ENCODE measurements around the gene SLC16A10. TPM values are rescaled to one million over a fixed set of nuclear protein-coding genes. Genes with fewer than 3 reads are reported as not detected.

SLC16A10 gene
- total and polyA plus RNA-seq, 2 of the 8 experiments (the other 6 are each of a cell fraction or from before 2014, with no cell fraction given): 18.6 to 23.2 TPM

DNA sequence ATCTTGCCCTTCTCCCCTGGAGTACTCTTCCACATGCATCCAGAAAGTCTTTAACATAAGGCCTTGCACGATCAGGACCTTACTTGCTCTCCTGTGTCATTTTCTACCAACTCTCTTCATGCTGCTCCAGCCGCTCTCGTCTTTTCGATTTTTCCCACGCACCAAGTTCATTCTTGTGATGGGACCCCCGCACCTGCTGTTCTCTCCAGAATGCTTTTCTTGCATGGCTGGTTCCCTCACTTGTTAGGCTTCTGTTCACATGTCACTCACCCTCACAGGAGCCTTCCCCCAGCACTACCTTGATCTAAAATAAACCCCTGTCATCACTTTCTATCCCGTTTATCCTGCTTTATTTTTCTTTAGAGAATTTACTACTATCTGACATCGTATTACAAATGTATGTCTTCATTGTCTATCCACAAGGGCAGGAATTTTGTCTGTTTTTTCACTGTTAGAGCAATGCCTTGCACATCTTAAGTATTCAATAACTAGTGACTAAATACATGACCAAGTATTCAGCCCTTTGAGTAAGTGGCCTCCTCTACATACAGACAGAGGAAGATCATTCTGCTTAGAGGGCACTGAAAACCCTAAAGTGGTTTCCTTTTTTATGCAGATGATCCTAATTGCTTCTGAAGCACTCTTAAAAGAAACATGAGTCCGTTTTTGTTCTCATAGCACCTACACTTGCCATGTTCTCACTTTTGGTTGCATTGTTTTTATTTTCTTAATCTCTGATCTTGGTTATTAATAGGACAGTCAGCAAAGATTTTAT is 166.9 kb downstream of the SLC16A10 start:
- H3K56ac ChIP-seq (replicated peaks; ENCODE audit: insufficient read length, low read depth, low read length): no peak overlapping the region
- peak overlapping the region; percentile 41; the same call in 1 of the 2 replicates for H2BK20ac ChIP-seq (ENCODE audit: low read length)
- ChIA-PET CTCF (ENCODE audit: partially characterized antibody) (interaction anchor here (0.6 to 0.7 kb wide), 3 partner anchors 44 to 770 kb away, joined by 3 to 4 read pairs (median 3); no protein-coding TSS in a partner anchor), POLR2A (ENCODE audit: partially characterized antibody) (no interaction called here)
- peak overlapping the region; percentile 95 for H4K5ac ChIP-seq (ENCODE audit: insufficient read length, low read depth, low read length)
- no peaks in the 10 kb centered on the region for H3K9me3 ChIP-seq (ENCODE audit: insufficient read depth in 2 of 2, low read depth in 1 of 2, low read length in 1 of 2)
- no peak overlapping the region for H3K4ac ChIP-seq (replicated peaks; ENCODE audit: insufficient read length, low read depth, low read length)
- no peaks in the 10 kb centered on the region for H3K79me1 ChIP-seq (ENCODE audit: low read depth, low read length)
- H3K4me3 ChIP-seq (ENCODE audit: extremely low read depth in 1 of 4, insufficient read depth in 2 of 4, low read depth in 3 of 4, low read length in 4 of 4): peak overlapping the region in 1 of 4 experiments; percentile 34; a peak in 2 of 8 replicates
- no peaks in the 10 kb centered on the region for H4K20me1 ChIP-seq (replicated peaks in 1 of 2; ENCODE audit: control insufficient read depth in 1 of 2, insufficient read depth in 2 of 2, low read length in 2 of 2)
- FAIRE-seq: peak; percentile 82
- no peaks in the 10 kb centered on the region for H3K36me3 ChIP-seq (ENCODE audit: control insufficient read depth in 2 of 4, insufficient read depth in 4 of 4, low read length in 3 of 4)
- H3K14ac ChIP-seq (ENCODE audit: insufficient read length): no peak overlapping the region
- no peak overlapping the region for H4K91ac ChIP-seq (replicated peaks; ENCODE audit: insufficient read length, low read length)
- H3K9ac ChIP-seq (replicated peaks in 1 of 4; ENCODE audit: extremely low read depth in 1 of 4, low read depth in 3 of 4, low read length in 3 of 4): no peak overlapping the region
- no peak overlapping the region for H3K23ac ChIP-seq (ENCODE audit: insufficient read length)
- no peak overlapping the region for H2AK5ac ChIP-seq (ENCODE audit: low read depth, low read length)
- no peak overlapping the region for H2BK120ac ChIP-seq (replicated peaks; ENCODE audit: low read depth, low read length)
- H2BK12ac ChIP-seq (ENCODE audit: low read depth, low read length): peak overlapping the region; percentile 80
- H3K4me2 ChIP-seq (ENCODE audit: insufficient read depth in 1 of 2, low read depth in 2 of 2, low read length in 2 of 2): peak overlapping the region; percentile 62 to 75
- no peaks in the 10 kb centered on the region; the same call in 1 of the 2 replicates for H3K23me2 ChIP-seq (ENCODE audit: low read depth, low read length)
- H3K79me2 ChIP-seq (ENCODE audit: control insufficient read depth in 1 of 2, insufficient read depth in 2 of 2, low read length in 2 of 2): no peaks in the 10 kb centered on the region
- H3K18ac ChIP-seq (ENCODE audit: extremely low read depth, low read length): peak overlapping the region; percentile 61; the same call in 1 of the 2 replicates
- H3K27me3 ChIP-seq (replicated peaks in 1 of 4; ENCODE audit: control insufficient read depth in 3 of 4, extremely low read depth in 1 of 4, insufficient read depth in 3 of 4, low read length in 3 of 4): no peaks in the 10 kb centered on the region
- peaks cover 2 to 21% (median 12%) of the 10 kb centered on the region in 4 experiments; a peak in 6 of 7 replicates for H3K4me1 ChIP-seq (replicated peaks in 1 of 4; ENCODE audit: control insufficient read depth in 3 of 4, insufficient read depth in 4 of 4, low read length in 3 of 4)
- DNase-seq (ENCODE audit: low read depth in 1 of 2, low spot score in 2 of 2): peak in 1 of 2 experiments; percentile 25
- H4K8ac ChIP-seq (ENCODE audit: extremely low read depth, insufficient read depth, low read length): no peak overlapping the region
- H2AFZ ChIP-seq (ENCODE audit: low read length): no peak overlapping the region
- 27% methylated on average over 9 of the region's 9 CpGs; no CpG with 5 or more reads in 1 of the 2 experiments for WGBS, 2 experiments (ENCODE audit: extremely low coverage in 1 of 2, insufficient coverage in 1 of 2, insufficient read length in 1 of 2, insufficient replicate concordance in 2 of 2, low coverage in 1 of 2, low lambda C conversion rate in 2 of 2, missing lambda C conversion rate in 1 of 2)
- H2BK15ac ChIP-seq (ENCODE audit: low read length): no peak overlapping the region
- no peak overlapping the region for H3K27ac ChIP-seq (ENCODE audit: low read depth, low read length)
- 0 out of 2 replicates have a peak overlapping the region, but pooled peaks have one; percentile 46 for H2BK5ac ChIP-seq (ENCODE audit: low read depth, low read length)
- TF ChIP-seq MAFK (IDR thresholded peaks at IDR 0.05; ENCODE audit: low read depth, low read length) (peak; percentile 66), EZH2 (IDR thresholded peaks at IDR 0.05; ENCODE audit: low read depth, low read length, severe bottlenecking) (no peak)
